Measurements from ENCODE around the gene SLC12A6.
"Not testable (repeated sequence)": the region's sequence is repeated elsewhere in the genome, so short reads cannot be mapped to it uniquely, and the experiment has no call there.

GRCh38 chr15:34352996-34353395, 15.4 kb upstream of the SLC12A6 start:
- not testable (repeated sequence) for TF ChIP-seq CTCF (conservative IDR thresholded peaks at IDR 0.05; ENCODE audit: low read length); EZH2phosphoT487 (IDR thresholded peaks at IDR 0.05; ENCODE audit: borderline replicate concordance)
